Measurements from ENCODE around the gene PDGFRA.
A peak's percentile ranks its signal among the peaks of the same experiment; 100 is the strongest.

The PDGFRA gene

DNA sequence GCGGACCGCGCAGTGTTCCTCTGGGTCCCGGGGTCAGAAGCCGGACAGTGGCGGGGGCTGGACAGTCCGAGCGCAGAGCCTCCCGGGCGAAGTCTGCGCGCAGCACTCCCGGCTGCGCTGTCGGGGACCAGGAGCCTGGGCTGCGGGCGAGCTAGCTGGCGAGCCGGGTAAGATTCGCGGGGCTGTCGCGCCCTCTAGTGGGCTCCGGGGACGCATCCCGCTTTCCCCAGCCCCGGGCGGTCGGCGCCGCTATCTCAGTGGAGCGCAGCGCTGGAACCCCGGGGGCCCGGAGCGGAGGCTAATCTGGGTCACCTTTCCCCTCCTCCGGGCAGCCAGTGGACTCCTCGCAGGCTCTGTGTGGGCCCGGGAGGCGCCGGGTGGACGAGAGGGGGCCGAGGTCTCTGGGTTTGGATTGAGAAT lies 4.2 kb downstream of the PDGFRA start (continued):
- no peak for TF ChIP-seq GLI2 (tag by site-specific recombination; IDR thresholded peaks at IDR 0.05; ENCODE audit: borderline replicate concordance, low read depth)
- no peak for TF ChIP-seq SALL2 (tag by site-specific recombination; IDR thresholded peaks at IDR 0.05; ENCODE audit: borderline replicate concordance)
- 0 out of 2 replicates have a peak, but pooled peaks have one; percentile 58 for TF ChIP-seq ZBTB48 (tag by site-specific recombination; IDR thresholded peaks at IDR 0.05)
- TF ChIP-seq ZNF704 (tag by site-specific recombination; IDR thresholded peaks at IDR 0.05): no peak
- 0 out of 2 replicates have a peak, but pooled peaks have one; percentile 43 for TF ChIP-seq ZNF398 (tag by site-specific recombination; IDR thresholded peaks at IDR 0.05)
- no peak for TF ChIP-seq ZNF580 (tag by site-specific recombination; IDR thresholded peaks at IDR 0.05)
- no peak for TF ChIP-seq ZNF394 (tag by site-specific recombination; IDR thresholded peaks at IDR 0.05; ENCODE audit: borderline replicate concordance)
- TF ChIP-seq, protein P1, sequence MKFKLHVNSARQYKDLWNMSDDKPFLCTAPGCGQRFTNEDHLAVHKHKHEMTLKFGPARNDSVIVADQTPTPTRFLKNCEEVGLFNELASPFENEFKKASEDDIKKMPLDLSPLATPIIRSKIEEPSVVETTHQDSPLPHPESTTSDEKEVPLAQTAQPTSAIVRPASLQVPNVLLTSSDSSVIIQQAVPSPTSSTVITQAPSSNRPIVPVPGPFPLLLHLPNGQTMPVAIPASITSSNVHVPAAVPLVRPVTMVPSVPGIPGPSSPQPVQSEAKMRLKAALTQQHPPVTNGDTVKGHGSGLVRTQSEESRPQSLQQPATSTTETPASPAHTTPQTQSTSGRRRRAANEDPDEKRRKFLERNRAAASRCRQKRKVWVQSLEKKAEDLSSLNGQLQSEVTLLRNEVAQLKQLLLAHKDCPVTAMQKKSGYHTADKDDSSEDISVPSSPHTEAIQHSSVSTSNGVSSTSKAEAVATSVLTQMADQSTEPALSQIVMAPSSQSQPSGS (tag by site-specific recombination; IDR thresholded peaks at IDR 0.05; ENCODE audit: low read depth): no peak
- TF ChIP-seq SETDB1 (IDR thresholded peaks at IDR 0.05; ENCODE audit: insufficient read length, low read length): no peak
- no peak for TF ChIP-seq FEZF1 (tag by site-specific recombination; IDR thresholded peaks at IDR 0.05)
- TF ChIP-seq ZNF561 (tag by site-specific recombination; IDR thresholded peaks at IDR 0.05; ENCODE audit: borderline replicate concordance): no peak; the same call in 1 of the 2 replicates
- peak; percentile 58 for TF ChIP-seq GLIS1 (tag by site-specific recombination; IDR thresholded peaks at IDR 0.05)
- TF ChIP-seq ZBTB8A (tag by site-specific recombination; IDR thresholded peaks at IDR 0.05): peak; percentile 10; the same call in 1 of the 2 replicates
- no peak for TF ChIP-seq KLF7 (tag by site-specific recombination; IDR thresholded peaks at IDR 0.05; ENCODE audit: borderline replicate concordance)
- TF ChIP-seq ZNF596 (tag by site-specific recombination; IDR thresholded peaks at IDR 0.05): no peak
- TF ChIP-seq ZNF169 (tag by site-specific recombination; IDR thresholded peaks at IDR 0.05): no peak
- TF ChIP-seq, protein P2, sequence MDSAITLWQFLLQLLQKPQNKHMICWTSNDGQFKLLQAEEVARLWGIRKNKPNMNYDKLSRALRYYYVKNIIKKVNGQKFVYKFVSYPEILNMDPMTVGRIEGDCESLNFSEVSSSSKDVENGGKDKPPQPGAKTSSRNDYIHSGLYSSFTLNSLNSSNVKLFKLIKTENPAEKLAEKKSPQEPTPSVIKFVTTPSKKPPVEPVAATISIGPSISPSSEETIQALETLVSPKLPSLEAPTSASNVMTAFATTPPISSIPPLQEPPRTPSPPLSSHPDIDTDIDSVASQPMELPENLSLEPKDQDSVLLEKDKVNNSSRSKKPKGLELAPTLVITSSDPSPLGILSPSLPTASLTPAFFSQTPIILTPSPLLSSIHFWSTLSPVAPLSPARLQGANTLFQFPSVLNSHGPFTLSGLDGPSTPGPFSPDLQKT (IDR thresholded peaks at IDR 0.05; ENCODE audit: borderline replicate concordance, low read depth, low read length): no peak
- TF ChIP-seq ZNF292 (tag by site-specific recombination; IDR thresholded peaks at IDR 0.05; ENCODE audit: borderline replicate concordance, low read depth): no peak
- peak; percentile 90 for TF ChIP-seq ZBTB10 (tag by site-specific recombination; IDR thresholded peaks at IDR 0.05)
- no peak for TF ChIP-seq ZNF416 (tag by site-specific recombination; IDR thresholded peaks at IDR 0.05)
- TF ChIP-seq HOXD13 (CRISPR knock-in tag; IDR thresholded peaks at IDR 0.05; ENCODE audit: borderline replicate concordance): no peak
- peak; percentile 62; the same call in 1 of the 2 replicates for TF ChIP-seq IKZF3 (tag by site-specific recombination; IDR thresholded peaks at IDR 0.05)
- no peak for TF ChIP-seq KLF9 (tag by site-specific recombination; IDR thresholded peaks at IDR 0.05; ENCODE audit: low read depth)
- no peak for TF ChIP-seq ZNF138 (tag by site-specific recombination; IDR thresholded peaks at IDR 0.05; ENCODE audit: borderline replicate concordance)
- TF ChIP-seq BCL11A (tag by site-specific recombination; IDR thresholded peaks at IDR 0.05; ENCODE audit: low read depth): no peak
- peak; percentile 42; the same call in 1 of the 2 replicates for TF ChIP-seq HIC1 (tag by site-specific recombination; IDR thresholded peaks at IDR 0.05)
- no peak for TF ChIP-seq ZNF768 (tag by site-specific recombination; IDR thresholded peaks at IDR 0.05)
- peak; percentile 71; the same call in 1 of the 2 replicates for TF ChIP-seq ZNF335 (tag by site-specific recombination; conservative IDR thresholded peaks at IDR 0.05)
- TF ChIP-seq ZNF548 (tag by site-specific recombination; IDR thresholded peaks at IDR 0.05): no peak

Measured in HEK293 (cell line).